PC-9 (cell line): Measurements from ENCODE around the gene SLC17A7. TPM values are rescaled to one million over a fixed set of nuclear protein-coding genes. Genes with fewer than 3 reads are reported as not detected.
A peak's percentile ranks its signal among the peaks of the same experiment; 100 is the strongest.

ENCODE experiments used
- BruUV-seq: library from RNA; stranded (reverse); fragments of 400-500 nt; replicated peaks from 2 replicates; lab custom pipeline; 2021; lab: Mats Ljungman, UMichigan
- CTCF ChIA-PET: fragments of 300-600 bp; sonication (Branson Sonifier 250); formaldehyde crosslinking; loops from one replicate; lab custom pipeline; 2022; ENCODE audit warnings: antibody characterized with exemption; lab: Charles Lee
- POLR2A ChIA-PET: fragments of 300-600 bp; sonication (Branson Sonifier 250); formaldehyde crosslinking; loops from one replicate; lab custom pipeline; 2022; ENCODE audit warnings: antibody characterized with exemption; ENCODE audit not compliant: unreplicated experiment; lab: Charles Lee
- DNase-seq, 2 experiments: peaks; one replicate each; pipeline versions ENCODE4 v3.0.0 to v3.0.0-alpha.2; 2015 to 2022; ENCODE audit warnings: mixed read lengths in 1 of 2
- H2AFZ ChIP-seq: fragments of 200-600 bp; sonication (generic); 2 replicates; pipeline ENCODE4 v1.8.1; 2017; ENCODE audit warnings: antibody characterized with exemption
- H3F3A ChIP-seq: fragments of 200-600 bp; sonication (generic); 2 replicates; pipeline ENCODE4 v1.8.1; 2017; ENCODE audit warnings: antibody characterized with exemption, mild to moderate bottlenecking, low read depth; ENCODE audit not compliant: insufficient read depth
- H3K27ac ChIP-seq: fragments of 200-600 bp; sonication (generic); 2 replicates; pipeline ENCODE4 v1.6.1; 2016; ENCODE audit warnings: mixed run types
- H3K27me3 ChIP-seq: fragments of 200-600 bp; sonication (generic); 2 replicates; pipeline ENCODE4 v1.6.1; 2016; ENCODE audit warnings: low read depth, mixed run types; ENCODE audit not compliant: insufficient read depth
- H3K36me3 ChIP-seq: fragments of 200-600 bp; sonication (generic); 2 replicates; pipeline ENCODE4 v1.6.1; 2016; ENCODE audit warnings: low read depth, mixed run types
- H3K4me1 ChIP-seq: fragments of 200-600 bp; sonication (generic); replicated peaks from 2 replicates; pipeline ENCODE4 v1.6.1; 2016; ENCODE audit warnings: mixed run types; ENCODE audit not compliant: insufficient read depth
- H3K4me2 ChIP-seq: fragments of 200-600 bp; sonication (generic); 2 replicates; pipeline ENCODE4 v1.6.1; 2017; ENCODE audit warnings: mixed run types
- H3K4me3 ChIP-seq: fragments of 200-600 bp; sonication (generic); 2 replicates; pipeline ENCODE4 v1.6.1; 2016; ENCODE audit warnings: mixed run types
- H3K79me2 ChIP-seq: fragments of 200-600 bp; sonication (generic); 2 replicates; pipeline ENCODE4 v1.6.1; 2017; ENCODE audit warnings: low read depth, mixed run types
- H3K9me2 ChIP-seq: fragments of 200-600 bp; sonication (generic); 2 replicates; pipeline ENCODE4 v1.8.1; 2017; ENCODE audit warnings: mild to moderate bottlenecking; ENCODE audit not compliant: insufficient read depth
- H3K9me3 ChIP-seq: fragments of 200-600 bp; sonication (generic); 2 replicates; pipeline ENCODE4 v1.8.1; 2016; ENCODE audit warnings: low read depth; ENCODE audit not compliant: insufficient read depth
- H4K20me1 ChIP-seq: fragments of 200-600 bp; sonication (generic); 2 replicates; pipeline ENCODE4 v1.8.1; 2017; ENCODE audit not compliant: insufficient read depth
- CTCF ChIP-seq: fragments of 200-600 bp; sonication (generic); conservative IDR thresholded peaks from 2 replicates; pipeline ENCODE4 v1.6.1; 2017; ENCODE audit warnings: mixed run types, antibody characterized with exemption, mild to moderate bottlenecking, moderate library complexity
- EZH2 ChIP-seq: fragments of 200-600 bp; sonication (generic); IDR thresholded peaks from 2 replicates; pipeline ENCODE4 v1.8.0; 2017; ENCODE audit warnings: antibody characterized with exemption, low read depth
- intact Hi-C: fragments of 100-400 bp; cut with micrococcal nuclease; formaldehyde crosslinking; loops from one replicate; pipeline ENCODE4 v1.10.0; 2022; ENCODE audit not compliant: unreplicated experiment
- total RNA-seq: library from RNA; stranded (reverse); gene quantifications from 2 replicates; pipeline ENCODE4 v1.2.3, GENCODE V29; 2021

The SLC17A7 gene
- total RNA-seq, 1 experiment from 2014 or later = 0.68 TPM

DNA sequence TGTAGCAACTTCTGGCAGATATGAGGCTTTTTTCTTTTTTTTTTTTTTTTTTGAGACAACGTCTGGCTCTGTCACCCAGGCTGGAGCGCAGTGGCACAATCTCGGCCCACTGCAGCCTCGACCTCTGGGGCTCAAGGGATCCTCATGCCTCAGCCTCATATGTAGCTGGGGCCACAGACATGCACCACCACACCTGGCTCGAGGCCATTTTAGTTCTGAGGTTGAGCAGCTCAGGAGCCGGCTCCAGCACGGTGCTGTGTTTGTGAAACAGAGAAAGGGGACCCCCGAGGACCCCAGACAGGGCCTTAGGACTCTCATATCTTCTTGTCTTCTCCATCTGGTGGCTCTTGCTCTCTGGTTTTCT lies 29.3 kb upstream of the SLC17A7 start:
- Histone ChIP-seq H3K4me1 (0 out of 2 replicates have a peak, but pooled peaks cover 3% of the 10 kb centered on the region), H3K36me3 (no peaks in the 10 kb centered on the region), H4K20me1 (no peaks in the 10 kb centered on the region), H3K27ac (no peak overlapping the region), H3K79me2 (no peaks in the 10 kb centered on the region), H3K4me3 (no peak overlapping the region), H3F3A (peaks cover 32% of the 10 kb centered on the region), H3K4me2 (no peak overlapping the region), H3K9me2 (no peaks in the 10 kb centered on the region), H3K9me3 (no peaks in the 10 kb centered on the region), H3K27me3 (0 out of 2 replicates have a peak, but pooled peaks cover 4% of the 10 kb centered on the region), H2AFZ (no peak overlapping the region)
- DNase-seq = no peak
- POLR2A ChIA-PET = no interaction called here
- TF ChIP-seq CTCF (no peak), EZH2 (no peak)
- intact Hi-C loops = no loop called here
- no TSS peak for BruUV-seq
- CTCF ChIA-PET = no interaction called here

DNA sequence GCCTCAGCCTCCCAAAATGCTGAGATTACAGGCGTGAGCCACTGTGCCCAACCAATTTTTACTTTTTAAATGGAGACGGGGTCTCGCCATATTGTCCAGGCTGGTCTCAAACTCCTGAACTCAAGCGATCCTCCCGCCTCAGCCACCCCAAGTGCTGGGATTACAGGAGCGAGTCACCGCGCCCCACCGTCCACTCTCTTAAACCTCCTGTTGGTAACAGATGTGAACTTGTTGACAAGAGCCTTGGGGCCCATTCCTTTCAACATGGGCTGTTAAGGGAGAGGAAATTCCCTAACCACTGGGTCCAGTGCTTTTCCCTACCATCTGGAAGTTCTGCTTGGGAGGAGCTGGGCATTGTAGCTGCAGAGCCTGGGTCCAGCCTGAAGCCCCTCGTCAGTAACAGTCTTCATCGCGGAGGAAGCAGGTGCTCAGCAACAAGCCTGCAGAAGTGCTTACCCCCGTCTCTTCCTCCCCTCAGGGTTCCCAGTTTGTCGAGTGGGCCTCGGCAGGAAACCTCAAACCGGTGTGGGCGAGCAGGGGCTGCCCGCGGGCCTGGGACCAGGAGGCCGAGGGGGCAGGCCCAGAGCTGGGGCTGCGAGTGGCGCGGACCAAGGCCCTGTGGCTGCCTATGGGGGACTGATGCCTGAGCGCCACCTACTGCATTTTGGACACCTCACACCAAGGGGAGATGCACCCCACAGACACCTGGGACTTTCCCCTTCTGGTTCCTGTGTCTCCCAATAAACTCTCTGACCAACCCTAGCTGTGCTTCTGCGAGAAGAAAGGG lies 28.7 kb upstream of the SLC17A7 start:
- Histone ChIP-seq H2AFZ (no peak overlapping the region), H3K9me3 (no peaks in the 10 kb centered on the region), H3K36me3 (no peaks in the 10 kb centered on the region), H3K9me2 (no peaks in the 10 kb centered on the region), H3K27ac (no peak overlapping the region), H3K4me3 (no peak overlapping the region), H3K4me2 (no peak overlapping the region), H3K79me2 (no peaks in the 10 kb centered on the region), H3K27me3 (0 out of 2 replicates have a peak, but pooled peaks cover 4% of the 10 kb centered on the region), H4K20me1 (no peaks in the 10 kb centered on the region), H3F3A (peaks cover 27% of the 10 kb centered on the region), H3K4me1 (0 out of 2 replicates have a peak, but pooled peaks cover 3% of the 10 kb centered on the region)
- BruUV-seq = no TSS peak
- ChIA-PET CTCF (no interaction called here), POLR2A (no interaction called here)
- no peak for DNase-seq
- TF ChIP-seq EZH2 = no peak
- no peak; the same call in 1 of the 2 replicates for TF ChIP-seq CTCF
- intact Hi-C loops = no loop called here

DNA sequence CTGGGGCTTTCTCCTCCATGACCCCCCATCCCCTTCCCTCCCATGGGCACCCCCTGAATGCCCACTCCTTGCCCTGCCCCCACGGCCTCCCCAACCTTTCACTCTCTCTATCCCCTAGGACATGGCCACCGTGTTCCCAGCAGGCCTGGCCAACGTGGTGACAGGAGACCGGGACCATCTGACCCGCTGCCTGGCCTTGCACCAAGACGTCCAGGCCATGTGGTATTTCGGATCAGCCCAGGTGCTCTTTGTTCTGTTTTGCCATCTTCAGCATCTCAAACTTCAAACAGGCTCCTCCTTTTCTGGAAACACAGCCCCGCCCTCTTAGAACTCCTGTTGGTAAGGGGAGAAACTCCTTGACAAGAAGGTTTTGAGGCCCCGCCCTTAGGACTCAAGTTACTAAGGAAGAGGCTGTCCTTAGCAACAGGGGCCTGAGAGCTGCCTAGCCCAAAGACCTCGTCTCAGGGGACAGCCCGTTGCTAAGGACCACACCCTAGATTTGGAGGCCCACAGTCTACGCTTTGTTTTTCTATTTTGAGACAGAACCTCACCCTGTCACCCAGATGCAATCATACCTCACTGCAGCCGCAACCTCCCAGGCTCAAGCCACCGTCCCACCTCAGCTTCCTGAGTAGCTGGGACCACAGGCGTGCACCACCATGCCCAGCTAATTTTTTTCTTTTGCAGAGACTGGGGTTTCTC lies 27.6 kb upstream of the SLC17A7 start:
- Histone ChIP-seq H3K27ac (no peak overlapping the region), H3K79me2 (no peaks in the 10 kb centered on the region), H2AFZ (no peak overlapping the region), H3K9me2 (no peaks in the 10 kb centered on the region), H3K9me3 (no peaks in the 10 kb centered on the region), H3K4me3 (no peak overlapping the region), H3K27me3 (no peaks in the 10 kb centered on the region), H4K20me1 (no peaks in the 10 kb centered on the region), H3K4me1 (no peaks in the 10 kb centered on the region), H3K4me2 (no peak overlapping the region), H3F3A (peaks cover 26% of the 10 kb centered on the region), H3K36me3 (no peaks in the 10 kb centered on the region)
- peak; percentile 44 to 62 for DNase-seq
- ChIA-PET CTCF (no interaction called here), POLR2A (interaction anchor here (0.6 to 0.7 kb wide), 2 partner anchors 803 to 816 kb away, joined by 4 to 7 read pairs; no protein-coding TSS in a partner anchor)
- TF ChIP-seq CTCF (no peak), EZH2 (no peak)
- intact Hi-C loops = no loop called here
- no TSS peak for BruUV-seq
